Kidney (tissue), 14 donors: ENCODE measurements around the gene SPECC1L. TPM values are rescaled to one million over a fixed set of nuclear protein-coding genes. Genes with fewer than 3 reads are reported as not detected.

Experiments used
- DNase-seq, 5 donors: peaks; one replicate each; pipeline ENCODE4 v3.0.0-alpha.2; 2013 to 2020
- FAIRE-seq: peaks from 2 replicates; lab custom pipeline; 2012; peaks lifted over from hg19 to GRCh38; lab: Jason Lieb, UNC
- H3K27ac ChIP-seq, 2 donors: one replicate each; pipeline ENCODE4 v1.7.0; 2013; ENCODE audit warnings: low read depth in 2 of 2, low read length in 2 of 2, inconsistent platforms in 1 of 2
- H3K27me3 ChIP-seq: one replicate; pipeline ENCODE4 v1.7.1; 2013; ENCODE audit warnings: low read length, inconsistent platforms; ENCODE audit not compliant: control insufficient read depth, insufficient read depth
- H3K36me3 ChIP-seq, 3 donors: one replicate each; pipeline versions ENCODE4 v1.7.0 to v1.7.1; 2013; ENCODE audit warnings: low read length in 3 of 3, control low read depth in 1 of 3, inconsistent platforms in 1 of 3; ENCODE audit not compliant: insufficient read depth in 3 of 3, control insufficient read depth in 2 of 3
- H3K4me1 ChIP-seq, 3 donors: one replicate each; pipeline versions ENCODE4 v1.7.0 to v1.7.1; 2013; ENCODE audit warnings: low read length in 3 of 3, inconsistent platforms in 1 of 3, low read depth in 1 of 3; ENCODE audit not compliant: control insufficient read depth in 2 of 3, insufficient read depth in 2 of 3
- H3K4me3 ChIP-seq, 3 donors: one replicate each; pipeline versions ENCODE4 v1.7.0 to v1.8.1; 2013; ENCODE audit warnings: low read length in 3 of 3, control low read depth in 1 of 3, inconsistent platforms in 1 of 3
- H3K9ac ChIP-seq, 3 donors: one replicate each; pipeline versions ENCODE4 v1.7.0 to v1.7.1; 2013; ENCODE audit warnings: low read length in 3 of 3, control low read depth in 1 of 3, inconsistent platforms in 1 of 3
- H3K9me3 ChIP-seq, 3 donors: one replicate each; pipeline versions ENCODE4 v1.7.0 to v1.7.1; 2013; ENCODE audit warnings: low read length in 3 of 3, control low read depth in 1 of 3, inconsistent platforms in 1 of 3; ENCODE audit not compliant: control insufficient read depth in 2 of 3, insufficient read depth in 1 of 3
- CTCF ChIP-seq: IDR thresholded peaks from 3 replicates; pipeline ENCODE4 v1.5.1; 2012; ENCODE audit warnings: mild to moderate bottlenecking, moderate library complexity, borderline replicate concordance; ENCODE audit not compliant: insufficient read depth; ENCODE audit errors: extremely low read depth
- intact Hi-C: fragments of 100-400 bp; cut with DNase I; formaldehyde crosslinking; loops from one replicate; pipeline ENCODE4 v1.11.1; 2022
- polyA plus RNA-seq: library from polyadenylated mRNA; stranded (reverse); fragments of 350-450 nt; fragmentation: Illumina TruSeq; extraction: RNeasy Lipid Tissue Mini Kit (QIAGEN cat#74804); gene quantifications from one replicate; pipeline ENCODE4 v1.2.3, GENCODE V29; 2014; ENCODE audit warnings: low read depth, low replicate concordance; ENCODE audit not compliant: insufficient read depth
- total RNA-seq: library from RNA; stranded (reverse); fragmentation: NEBNext Ultra II Directional; extraction: Animal tissue kit (Norgen Biotek cat#: 25700); gene quantifications from one replicate; pipeline ENCODE4 v1.2.1, GENCODE V29; 2021
- donor health status: control.
- donor health status: control.
- donor health status: control.
- donor health status: control.
- donor health status: control.
- donor health status: DM: yes; HTN: yes; CAD: no.
- donor health status: Normal renal cell carcinoma (clear cell type).

The SPECC1L gene
- total and polyA plus RNA-seq, 2 donors from 2014 or later = 11.1 to 65.8 TPM

GRCh38 chr22:24337894-24338645 lies 67.4 kb downstream of the SPECC1L start:
- Histone ChIP-seq H3K9ac (no peak overlapping the region), H3K4me1 (no peaks in the 10 kb centered on the region), H3K4me3 (no peak overlapping the region), H3K9me3 (no peaks in the 10 kb centered on the region), H3K36me3 (peaks cover 7 to 34% (median 17%) of the 10 kb centered on the region in 3 donors), H3K27me3 (no peaks in the 10 kb centered on the region), H3K27ac (no peak overlapping the region)
- FAIRE-seq = no peak
- intact Hi-C loops = no loop called here
- TF ChIP-seq CTCF = no peak
- no peak for DNase-seq

GRCh38 chr22:24338726-24339451 lies 68.3 kb downstream of the SPECC1L start:
- no peak for FAIRE-seq
- intact Hi-C loops = no loop called here
- H3K4me3 ChIP-seq = no peak overlapping the region
- H3K9me3 ChIP-seq = no peaks in the 10 kb centered on the region
- no peak for TF ChIP-seq CTCF
- H3K4me1 ChIP-seq = no peaks in the 10 kb centered on the region
- no peaks in the 10 kb centered on the region for H3K27me3 ChIP-seq
- no peak overlapping the region for H3K27ac ChIP-seq
- peaks cover 7 to 34% (median 17%) of the 10 kb centered on the region in 3 donors for H3K36me3 ChIP-seq
- H3K9ac ChIP-seq = no peak overlapping the region
- DNase-seq = no peak

- intact Hi-C loops = no loop called here
- no peaks in the 10 kb centered on the region for H3K27me3 ChIP-seq
- no peak for FAIRE-seq
- no peak overlapping the region for H3K4me3 ChIP-seq
- no peaks in the 10 kb centered on the region for H3K4me1 ChIP-seq
- H3K27ac ChIP-seq = no peak overlapping the region
- no peak for DNase-seq
- peaks cover 7 to 31% (median 17%) of the 10 kb centered on the region in 3 donors for H3K36me3 ChIP-seq
- TF ChIP-seq CTCF = no peak
- no peak overlapping the region for H3K9ac ChIP-seq
- no peaks in the 10 kb centered on the region for H3K9me3 ChIP-seq
Observed at GRCh38 chr22:24339452-24339747, 68.8 kb downstream of the SPECC1L start.
